CD4-positive, alpha-beta T cell treated with Interleukin-4 for 4 hours (primary cell): ENCODE measurements around the gene ETV6.
A peak's percentile ranks its signal among the peaks of the same experiment; 100 is the strongest.

Source experiments
- DNase-seq: peaks from one replicate; pipeline ENCODE4 v3.0.0-alpha.2; 2020

ETV6 gene

GRCh38 chr12:11697670-11698387 is 48.4 kb downstream of the ETV6 start:
- no peak for DNase-seq

DNA sequence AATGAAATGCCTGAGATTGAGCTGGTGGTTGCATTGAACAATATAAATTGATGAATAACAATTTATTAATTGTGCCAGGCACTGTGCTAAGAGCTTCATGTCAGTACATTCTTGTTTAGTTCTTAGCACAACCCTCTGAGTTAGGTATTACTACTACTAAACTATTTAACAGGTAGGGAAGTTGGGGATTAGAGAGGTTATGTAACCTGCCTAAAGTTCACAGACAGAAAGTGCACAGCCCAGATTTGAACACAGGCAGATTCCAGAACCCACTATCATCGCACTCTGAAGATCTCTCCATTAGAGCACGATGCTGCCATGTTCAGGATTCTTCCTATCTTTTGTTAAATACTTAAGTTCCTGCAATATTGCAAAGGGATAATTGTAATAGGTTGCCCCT is 49.3 kb downstream of the ETV6 start:
- no peak for DNase-seq

- DNase-seq, result no peak
These were observed 52.0 kb downstream of the ETV6 start for GRCh38 chr12:11701433-11701832.

- DNase-seq, result no peak
These were observed 53.5 kb downstream of the ETV6 start for GRCh38 chr12:11702959-11703358.

GRCh38 chr12:11703378-11703777 is 53.9 kb downstream of the ETV6 start:
- DNase-seq, result no peak

- no peak for DNase-seq
These were observed 54.6 kb downstream of the ETV6 start for GRCh38 chr12:11704089-11704488.

DNA sequence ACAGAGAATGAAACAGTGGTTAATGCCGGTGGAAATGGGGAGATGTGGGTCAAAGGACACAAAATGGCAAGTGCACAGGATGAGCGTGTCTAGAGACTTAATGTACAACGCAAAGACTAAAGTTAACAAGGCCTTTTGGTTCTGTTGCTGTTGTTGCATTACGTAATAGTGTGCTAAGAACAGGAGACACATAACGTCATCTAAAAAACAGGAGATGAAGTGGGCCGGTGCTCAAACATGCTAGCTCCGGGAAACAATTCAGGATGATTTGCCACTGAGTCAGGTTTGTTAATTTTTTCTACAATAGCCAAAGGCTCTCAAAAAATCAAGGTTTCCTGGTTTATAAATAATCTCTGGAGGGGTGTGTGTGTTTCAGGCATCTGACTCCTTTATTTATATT is 55.5 kb downstream of the ETV6 start:
- DNase-seq, result no peak

DNA sequence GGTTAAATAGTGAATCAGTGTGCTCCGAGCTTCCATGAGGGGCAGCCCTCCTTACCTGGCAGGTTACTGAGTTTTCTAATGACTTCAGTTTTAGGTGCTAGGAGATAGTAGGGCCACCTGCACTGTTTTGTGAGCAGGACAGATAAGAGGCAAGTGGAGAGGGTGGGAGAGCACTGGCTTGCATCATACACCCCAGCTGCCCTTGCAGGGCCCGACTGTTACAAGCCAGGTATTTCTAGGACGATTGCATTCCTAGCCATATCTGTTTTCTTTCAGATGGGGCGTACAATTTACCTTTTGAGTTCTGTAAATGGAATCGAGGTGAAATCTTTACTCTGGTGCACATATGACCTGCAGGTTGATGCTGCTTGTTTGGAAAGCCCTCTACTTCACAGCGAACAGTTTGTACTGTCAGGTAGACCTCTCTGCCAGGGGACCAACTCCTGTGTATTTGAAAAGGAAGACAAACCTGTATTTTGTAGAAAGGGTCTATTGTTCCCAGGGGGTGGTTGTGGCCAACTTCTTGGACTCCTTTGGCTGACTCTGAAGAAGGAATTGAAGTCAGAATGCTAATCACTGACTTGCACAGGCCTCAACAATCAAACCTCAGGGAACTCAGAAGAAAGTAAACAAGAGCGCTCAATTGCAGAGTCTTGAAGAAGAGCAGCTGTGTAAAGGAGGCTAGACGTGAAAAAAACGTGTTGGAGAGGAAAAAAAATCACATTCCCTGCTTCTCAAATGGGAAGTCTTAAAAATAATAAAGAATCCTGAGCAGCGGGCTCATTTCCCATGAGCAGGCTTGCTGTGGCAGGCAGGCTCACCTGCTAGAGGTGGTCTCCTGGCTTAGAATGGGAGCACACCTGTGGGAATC is 57.3 kb downstream of the ETV6 start:
- DNase-seq, result no peak

- DNase-seq, result no peak
These were observed 58.1 kb downstream of the ETV6 start for GRCh38 chr12:11707535-11707934.

DNA sequence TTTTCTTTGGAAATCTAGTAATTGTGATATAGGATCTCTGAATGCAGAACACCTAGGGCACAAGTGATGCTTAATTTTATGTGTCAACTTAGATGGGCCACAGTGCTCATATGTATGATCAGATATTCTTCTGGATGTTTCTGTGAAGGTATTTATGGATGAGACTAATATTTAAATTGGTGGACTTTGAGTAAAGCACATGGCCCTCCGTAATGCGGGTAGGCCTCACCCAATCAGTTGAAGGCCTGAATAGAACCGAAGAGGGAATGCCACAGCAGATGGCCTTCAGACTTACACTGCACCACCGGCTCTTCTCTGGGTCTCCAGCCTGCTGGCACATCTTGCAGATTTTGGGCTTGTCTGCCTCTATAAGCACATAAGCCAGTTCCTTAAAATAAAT is 60.0 kb downstream of the ETV6 start:
- no peak for DNase-seq

GRCh38 chr12:11710431-11710830 is 61.0 kb downstream of the ETV6 start:
- no peak for DNase-seq

GRCh38 chr12:11710906-11711305 is 61.4 kb downstream of the ETV6 start:
- no peak for DNase-seq

- DNase-seq, result no peak
These were observed 62.3 kb downstream of the ETV6 start for GRCh38 chr12:11711651-11712327.

GRCh38 chr12:11712491-11712890 is 63.0 kb downstream of the ETV6 start:
- no peak for DNase-seq

GRCh38 chr12:11713202-11713601 is 63.7 kb downstream of the ETV6 start:
- no peak for DNase-seq

DNA sequence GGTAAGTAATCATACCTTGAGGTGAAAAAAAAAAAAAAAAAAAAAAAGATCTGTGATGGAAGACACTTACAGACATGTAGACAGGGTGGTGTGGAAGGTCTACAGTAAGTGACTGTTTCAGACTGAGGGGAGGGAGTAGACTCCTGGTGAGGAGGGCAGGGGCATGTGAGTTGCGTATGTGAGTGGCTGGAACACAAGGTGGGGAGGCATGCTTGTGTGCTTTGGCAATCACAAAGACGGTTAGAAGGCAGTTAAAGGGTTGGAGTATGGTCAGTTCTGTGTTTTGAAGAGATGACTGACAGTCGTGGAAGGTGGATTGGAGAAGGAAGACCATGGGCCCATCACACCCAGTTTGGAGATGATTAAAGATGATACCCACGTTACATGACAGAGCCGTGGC is 65.2 kb downstream of the ETV6 start:
- DNase-seq, result no peak

- no peak for DNase-seq
These were observed 66.1 kb downstream of the ETV6 start for GRCh38 chr12:11715621-11716020.

DNA sequence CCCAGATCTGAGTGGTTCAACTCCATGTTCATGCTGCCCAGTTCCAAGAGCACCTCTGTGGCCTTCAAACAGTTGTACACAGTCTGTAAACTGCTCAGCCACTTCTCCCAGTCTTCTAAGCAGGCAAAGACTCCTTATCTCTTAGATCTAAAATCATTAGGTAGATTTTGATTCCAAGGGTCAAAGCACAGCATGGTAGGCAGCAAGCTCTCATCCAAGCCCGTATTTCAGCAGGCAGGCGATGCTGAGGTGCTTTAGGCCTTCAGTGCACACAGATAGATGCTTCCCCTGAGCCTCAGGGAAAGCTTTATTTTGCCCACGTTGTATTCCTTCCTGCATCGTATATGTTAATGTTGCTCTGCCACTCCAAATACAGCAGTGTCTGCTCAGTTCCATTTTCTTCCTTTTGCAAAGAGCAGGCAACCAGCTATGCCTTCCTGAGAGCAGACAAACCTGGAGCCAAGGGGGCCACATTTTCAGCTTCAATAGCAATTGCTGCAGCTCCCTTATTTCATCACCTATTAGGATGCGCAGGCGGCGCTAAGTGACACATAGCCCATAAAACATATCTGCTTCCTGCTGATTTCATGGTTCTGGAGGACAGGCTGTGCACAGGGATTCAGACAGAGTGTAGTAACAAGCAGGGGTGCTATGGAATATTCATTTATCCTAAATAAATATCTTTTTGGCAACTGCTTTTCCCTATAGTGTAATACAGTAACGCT is 67.5 kb downstream of the ETV6 start:
- DNase-seq, result no peak

GRCh38 chr12:11717519-11717961 is 68.1 kb downstream of the ETV6 start:
- no peak for DNase-seq

DNA sequence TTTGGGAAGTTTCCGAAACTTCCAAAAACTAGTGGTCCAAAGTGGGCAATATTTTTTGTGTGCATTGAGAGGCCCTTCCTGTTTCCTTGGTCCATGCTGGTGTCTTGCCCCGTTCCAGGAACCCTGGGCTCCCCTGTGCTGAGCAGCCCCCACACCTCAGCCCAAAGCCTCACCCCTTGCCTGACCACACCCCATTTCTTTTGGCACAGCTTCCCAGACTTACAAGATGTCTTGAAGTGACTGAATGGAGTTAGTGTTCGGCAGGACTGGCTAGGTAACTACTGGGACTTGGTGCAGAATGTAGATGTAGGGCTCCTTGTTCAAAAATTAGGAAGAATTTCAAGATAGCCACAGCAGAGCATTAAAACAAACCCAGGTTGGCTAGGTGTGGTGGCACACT is 68.6 kb downstream of the ETV6 start:
- DNase-seq, result no peak

DNA sequence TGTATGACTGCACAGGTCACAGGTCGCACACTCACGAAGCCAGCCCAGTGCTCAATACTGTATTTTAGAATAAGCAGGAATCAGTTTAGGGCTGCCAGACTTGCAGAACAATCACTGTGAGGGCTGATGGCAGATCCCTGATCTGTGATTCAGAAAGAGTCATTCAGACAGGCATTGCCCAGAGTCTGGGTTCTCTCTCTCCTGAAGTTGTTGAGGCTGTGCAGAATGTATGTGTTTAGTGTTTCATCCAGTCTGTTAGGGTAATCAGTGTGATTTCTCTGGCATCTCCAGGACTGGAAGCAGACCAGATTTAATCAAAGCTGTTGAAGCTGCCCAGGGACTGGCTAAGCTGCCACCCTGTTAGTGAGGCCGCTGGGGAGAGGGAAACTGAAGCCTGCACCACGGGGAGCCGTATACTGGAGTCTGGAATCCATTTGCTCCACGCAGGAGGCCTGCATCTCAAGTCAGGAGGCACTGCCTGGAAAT is 69.3 kb downstream of the ETV6 start:
- no peak for DNase-seq

DNA sequence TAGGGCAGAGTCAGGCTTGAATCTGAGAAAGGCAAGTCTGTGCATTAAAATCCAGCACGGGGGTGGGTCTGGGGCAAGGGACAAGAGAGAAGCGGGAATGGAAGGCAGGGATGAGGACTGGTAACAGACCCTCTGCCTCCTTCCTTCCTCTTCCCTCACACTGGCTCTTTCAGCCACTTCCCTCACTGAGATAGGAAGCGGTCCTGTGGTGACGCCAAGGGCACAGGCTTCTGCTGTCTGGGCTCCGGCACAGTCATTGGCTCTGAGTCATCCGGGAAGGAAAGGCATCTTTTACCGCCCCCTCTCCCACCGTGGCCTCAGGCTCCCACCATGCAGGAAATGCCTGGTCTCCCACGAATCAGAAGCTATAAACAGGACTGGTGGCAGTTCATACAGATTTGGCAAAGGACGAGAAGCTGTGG is 70.2 kb downstream of the ETV6 start:
- DNase-seq, result peak; percentile 33

DNA sequence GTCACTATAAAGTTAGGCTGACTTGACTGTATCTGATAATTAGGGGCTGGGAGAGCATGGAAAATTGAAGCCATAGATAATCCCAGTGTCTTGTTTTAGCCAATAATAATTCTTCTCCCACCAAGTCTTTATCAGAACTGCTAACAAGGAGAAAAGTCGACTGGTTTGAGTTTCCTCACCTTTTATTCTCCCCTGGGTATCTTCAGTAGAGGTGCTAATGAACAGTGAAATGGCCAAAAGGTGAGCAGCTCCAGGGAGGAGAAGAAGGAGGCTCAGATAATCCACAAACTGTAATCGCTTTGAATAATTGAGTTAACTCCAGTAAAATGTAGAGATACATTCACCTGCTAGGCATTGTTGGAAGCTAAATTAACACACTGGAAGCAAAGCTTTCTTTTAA is 72.6 kb downstream of the ETV6 start:
- no peak for DNase-seq
